B cell (primary cell): ENCODE measurements around the gene ANTXR2. TPM values are rescaled to one million over a fixed set of nuclear protein-coding genes. Genes with fewer than 3 reads are reported as not detected.

Experiments used
- ATAC-seq: fragments of 200-7000 bp; cut with Tn5 transposase; one replicate; pipeline ENCODE4 v1.10.0; 2021; ENCODE audit warnings: low read depth, mild to moderate bottlenecking, moderate number of reproducible peaks, moderate library complexity
- CTCF ChIA-PET: fragments of 350-600 bp; sonication (Branson Sonifier 250); formaldehyde crosslinking; loops from one replicate; lab custom pipeline; 2021; ENCODE audit warnings: antibody characterized with exemption, inconsistent platforms; lab: Charles Lee
- POLR2A ChIA-PET: fragments of 350-600 bp; sonication (Branson Sonifier 250); formaldehyde crosslinking; loops from one replicate; lab custom pipeline; 2021; ENCODE audit warnings: antibody characterized with exemption; lab: Charles Lee
- DNase-seq: peaks from one replicate; pipeline ENCODE4 v3.0.0; 2013
- H2AFZ ChIP-seq: 2 replicates; pipeline ENCODE4 v1.6.1; 2012; ENCODE audit warnings: mild to moderate bottlenecking, low read depth, low read length; ENCODE audit not compliant: insufficient read depth, poor library complexity, severe bottlenecking
- H3K27ac ChIP-seq, 2 donors: 1 replicate in 1 of 2; 2 replicates in 1 of 2; pipeline ENCODE4 v1.5.1; 2012 to 2013; ENCODE audit warnings: low read length in 2 of 2, mild to moderate bottlenecking in 2 of 2, moderate library complexity in 1 of 2
- H3K27me3 ChIP-seq, 4 experiments: fragments of 200-600 bp in 1 of 4; sonication (generic) in 1 of 4; replicated peaks in 1 of 4; 1 replicate in 2 of 4; 2 replicates in 2 of 4; pipeline versions ENCODE4 v1.6.1 to v1.7.0; 2013 to 2016; ENCODE audit warnings: low read length in 3 of 4, mild to moderate bottlenecking in 2 of 4, mixed read lengths in 1 of 4, moderate library complexity in 1 of 4; ENCODE audit not compliant: insufficient read depth in 4 of 4, control insufficient read depth in 3 of 4; ENCODE audit errors: control extremely low read depth in 1 of 4
- H3K36me3 ChIP-seq, 2 experiments: replicated peaks in 1 of 2; 1 replicate in 1 of 2; 2 replicates in 1 of 2; pipeline versions ENCODE4 v1.6.1 to v1.7.1; 2013; ENCODE audit warnings: low read length in 1 of 2; ENCODE audit not compliant: insufficient read depth in 2 of 2, control insufficient read depth in 1 of 2; ENCODE audit errors: control extremely low read depth in 1 of 2, extremely low read depth in 1 of 2
- H3K4me1 ChIP-seq, 2 donors: fragments of 200-600 bp in 1 of 2; sonication (generic) in 1 of 2; 1 replicate in 1 of 2; 2 replicates in 1 of 2; pipeline versions ENCODE4 v1.5.1 to v1.6.1; 2013 to 2017; ENCODE audit warnings: low read length in 2 of 2; ENCODE audit not compliant: control insufficient read depth in 2 of 2, insufficient read depth in 2 of 2
- H3K4me2 ChIP-seq: replicated peaks from 2 replicates; pipeline ENCODE3; 2012; ENCODE audit warnings: mild to moderate bottlenecking, low read depth, low read length; ENCODE audit not compliant: poor library complexity, severe bottlenecking
- H3K4me3 ChIP-seq, 5 experiments: fragments of 200-600 bp in 1 of 5; sonication (generic) in 1 of 5; 1 replicate in 3 of 5; 2 replicates in 2 of 5; pipeline versions ENCODE4 v1.5.1 to v1.7.0; 2011 to 2016; ENCODE audit warnings: low read length in 4 of 5, mild to moderate bottlenecking in 4 of 5, low read depth in 2 of 5, control low read depth in 1 of 5, moderate library complexity in 1 of 5; ENCODE audit not compliant: insufficient read depth in 1 of 5; ENCODE audit errors: control extremely low read depth in 1 of 5, extremely low read depth in 1 of 5
- H3K79me2 ChIP-seq: fragments of 200-600 bp; sonication (generic); one replicate; pipeline ENCODE4 v1.6.0; 2016; ENCODE audit warnings: low read length; ENCODE audit not compliant: control insufficient read depth, insufficient read depth
- H3K9ac ChIP-seq: fragments of 200-600 bp; sonication (generic); 2 replicates; pipeline ENCODE4 v1.6.1; 2017; ENCODE audit warnings: mild to moderate bottlenecking, low read length, moderate library complexity
- H3K9me3 ChIP-seq, 3 donors: one replicate each; pipeline versions ENCODE4 v1.6.1 to v1.7.1; 2013; ENCODE audit warnings: low read length in 2 of 3; ENCODE audit not compliant: control insufficient read depth in 2 of 3, insufficient read depth in 1 of 3; ENCODE audit errors: control extremely low read depth in 1 of 3
- H4K20me1 ChIP-seq: 2 replicates; pipeline ENCODE4 v1.6.0; 2012; ENCODE audit warnings: mild to moderate bottlenecking, low read length; ENCODE audit not compliant: insufficient read depth, control insufficient read depth, poor library complexity, severe bottlenecking
- H3K27ac Mint-ChIP-seq: one replicate; pipeline ENCODE4 v1.8.0; 2021; ENCODE audit warnings: mixed read lengths
- H3K27me3 Mint-ChIP-seq: one replicate; pipeline ENCODE4 v1.8.0; 2021; ENCODE audit warnings: mixed read lengths
- H3K4me1 Mint-ChIP-seq: one replicate; pipeline ENCODE4 v1.8.0; 2021; ENCODE audit warnings: mixed read lengths
- H3K4me3 Mint-ChIP-seq: one replicate; pipeline ENCODE4 v1.8.0; 2021; ENCODE audit warnings: mixed read lengths
- H3K9me3 Mint-ChIP-seq: one replicate; pipeline ENCODE4 v1.8.0; 2022; ENCODE audit warnings: mixed read lengths; ENCODE audit not compliant: insufficient read depth
- EZH2 ChIP-seq: IDR thresholded peaks from 2 replicates; pipeline ENCODE4 v1.6.1; 2012; ENCODE audit warnings: borderline replicate concordance, low read depth, mild to moderate bottlenecking, moderate library complexity, low read length; ENCODE audit not compliant: insufficient read depth, poor library complexity, severe bottlenecking
- WGBS: methylation state at CpG from one replicate; pipeline ENCODE4 v1.1.5; 2013; ENCODE audit warnings: missing lambda C conversion rate; ENCODE audit not compliant: insufficient coverage; 5-methylcytosine and 5-hydroxymethylcytosine counted together
- intact Hi-C: fragments of 100-400 bp; cut with micrococcal nuclease; formaldehyde crosslinking; loops from one replicate; pipeline ENCODE4 v1.10.0; 2022
- polyA plus RNA-seq: library from polyadenylated mRNA; depleted of rRNA; stranded (reverse); fragments of >200 nt; gene quantifications from 2 replicates; pipeline ENCODE4 v1.2.3, GENCODE V29; 2012
- total RNA-seq, 2 donors: library from RNA; stranded (reverse); fragments of 120-200 nt in 1 of 2; gene quantifications; 1 replicate in 1 of 2; 2 replicates in 1 of 2; pipeline versions ENCODE4 v1.2.3 to v1.2.4, GENCODE V29; 2013 to 2022
- TF ChIP-seq, protein P1 (sequence below): fragments of 200-600 bp; IDR thresholded peaks from one replicate; pipeline ENCODE4 v1.8.0; 2022; ENCODE audit warnings: antibody characterized with exemption, mild to moderate bottlenecking

Gene ANTXR2
- total and polyA plus RNA-seq, 2 donors (not counting 1 experiment from before 2014, with no cell fraction given), result 10.6 to 63.0 TPM

- Histone ChIP-seq H2AFZ (no peak overlapping the region), H3K4me3 (no peak overlapping the region), H3K4me1 (peaks cover 0 to 16% of the 10 kb centered on the region in 2 donors), H3K36me3 (peaks cover 16 to 41% of the 10 kb centered on the region in 2 experiments), H3K9ac (no peak overlapping the region), H4K20me1 (peaks cover 11% of the 10 kb centered on the region), H3K9me3 (no peaks in the 10 kb centered on the region), H3K79me2 (no peaks in the 10 kb centered on the region), H3K4me2 (no peak overlapping the region), H3K27ac (no peak overlapping the region), H3K27me3 (no peaks in the 10 kb centered on the region)
- ATAC-seq, result no peak
- intact Hi-C loops, result no loop called here
- Mint-ChIP-seq H3K27me3 (no peaks in the 10 kb centered on the region), H3K9me3 (no peaks in the 10 kb centered on the region), H3K4me1 (peaks cover 22% of the 10 kb centered on the region), H3K4me3 (no peak overlapping the region), H3K27ac (no peak overlapping the region)
- no peak for DNase-seq
- CTCF ChIA-PET, result interaction anchor here (0.7 to 1.7 kb wide), 4 partner anchors 11 to 169 kb away, joined by 3 to 8 read pairs (median 4); no protein-coding TSS in a partner anchor
- POLR2A ChIA-PET, result no interaction called here
- TF ChIP-seq, protein P1, sequence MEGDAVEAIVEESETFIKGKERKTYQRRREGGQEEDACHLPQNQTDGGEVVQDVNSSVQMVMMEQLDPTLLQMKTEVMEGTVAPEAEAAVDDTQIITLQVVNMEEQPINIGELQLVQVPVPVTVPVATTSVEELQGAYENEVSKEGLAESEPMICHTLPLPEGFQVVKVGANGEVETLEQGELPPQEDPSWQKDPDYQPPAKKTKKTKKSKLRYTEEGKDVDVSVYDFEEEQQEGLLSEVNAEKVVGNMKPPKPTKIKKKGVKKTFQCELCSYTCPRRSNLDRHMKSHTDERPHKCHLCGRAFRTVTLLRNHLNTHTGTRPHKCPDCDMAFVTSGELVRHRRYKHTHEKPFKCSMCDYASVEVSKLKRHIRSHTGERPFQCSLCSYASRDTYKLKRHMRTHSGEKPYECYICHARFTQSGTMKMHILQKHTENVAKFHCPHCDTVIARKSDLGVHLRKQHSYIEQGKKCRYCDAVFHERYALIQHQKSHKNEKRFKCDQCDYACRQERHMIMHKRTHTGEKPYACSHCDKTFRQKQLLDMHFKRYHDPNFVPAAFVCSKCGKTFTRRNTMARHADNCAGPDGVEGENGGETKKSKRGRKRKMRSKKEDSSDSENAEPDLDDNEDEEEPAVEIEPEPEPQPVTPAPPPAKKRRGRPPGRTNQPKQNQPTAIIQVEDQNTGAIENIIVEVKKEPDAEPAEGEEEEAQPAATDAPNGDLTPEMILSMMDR, result peak; percentile 11
- TF ChIP-seq EZH2, result no peak
These were observed 39.4 kb downstream of the ANTXR2 start for GRCh38 chr4:80033581-80033980.

GRCh38 chr4:80029364-80029763 lies 43.7 kb downstream of the ANTXR2 start:
- Histone ChIP-seq H3K9me3 (no peaks in the 10 kb centered on the region), H3K79me2 (no peaks in the 10 kb centered on the region), H3K27ac (no peak overlapping the region), H3K4me2 (no peak overlapping the region), H2AFZ (no peak overlapping the region), H3K4me1 (no peaks in the 10 kb centered on the region), H4K20me1 (peaks cover under 1% of the 10 kb centered on the region), H3K36me3 (peaks cover 13 to 64% of the 10 kb centered on the region in 2 experiments), H3K4me3 (no peak overlapping the region), H3K27me3 (no peaks in the 10 kb centered on the region), H3K9ac (no peak overlapping the region)
- ATAC-seq, result no peak
- H3K4me3 Mint-ChIP-seq, result no peak overlapping the region
- intact Hi-C loops, result no loop called here
- DNase-seq, result no peak
- H3K27ac Mint-ChIP-seq, result no peak overlapping the region
- no peaks in the 10 kb centered on the region for H3K4me1 Mint-ChIP-seq
- TF ChIP-seq EZH2, result no peak
- TF ChIP-seq, protein P1, result no peak
- H3K27me3 Mint-ChIP-seq, result no peaks in the 10 kb centered on the region
- H3K9me3 Mint-ChIP-seq, result no peaks in the 10 kb centered on the region
- POLR2A ChIA-PET, result no interaction called here
- WGBS, result no CpG with 5 or more reads among the region's 2 CpGs
- CTCF ChIA-PET, result no interaction called here
